HEK293T (cell line): Measurements from ENCODE around the gene MOXD1.

ENCODE experiments used
- L3MBTL2 ChIP-seq: fragments of 450-650 bp; conservative IDR thresholded peaks from 2 replicates; pipeline ENCODE4 v1.6.1; 2016; ENCODE audit warnings: mild to moderate bottlenecking
- SP1 ChIP-seq: fragments of 450-650 bp; IDR thresholded peaks from 2 replicates; pipeline ENCODE4 v1.6.1; 2017
- ZNF384 ChIP-seq: fragments of 450-650 bp; IDR thresholded peaks from 2 replicates; pipeline ENCODE4 v1.6.1; 2016

- TF ChIP-seq SP1: no peak
- no peak for TF ChIP-seq ZNF384
- TF ChIP-seq L3MBTL2: peak; percentile 58
Measured at GRCh38 chr6:132401618-132402285, 477 bp upstream of the MOXD1 start.
